Transverse colon (tissue), 4 donors: ENCODE data around the gene TMEM63B. TPM values are rescaled to one million over a fixed set of nuclear protein-coding genes. Genes with fewer than 3 reads are reported as not detected.
"Not testable (repeated sequence)": the region's sequence is repeated elsewhere in the genome, so short reads cannot be mapped to it uniquely, and the experiment has no call there.

Experiments used
- DNase-seq: peaks from one replicate; pipeline ENCODE4 v3.0.0-alpha.2; 2019
- H3K27ac ChIP-seq, 4 donors: fragments of 200-600 bp; sonication (generic); 2 replicates each; pipeline ENCODE4 v1.5.1; 2016 to 2018; ENCODE audit warnings: inconsistent platforms in 4 of 4
- H3K27me3 ChIP-seq: fragments of 200-600 bp; sonication (generic); 2 replicates; pipeline ENCODE4 v1.5.1; 2017; ENCODE audit warnings: inconsistent platforms
- H3K36me3 ChIP-seq, 4 donors: fragments of 200-600 bp; sonication (generic); 2 replicates each; pipeline ENCODE4 v1.5.1; 2017 to 2019; ENCODE audit warnings: inconsistent platforms in 4 of 4
- H3K4me1 ChIP-seq, 4 donors: fragments of 200-600 bp; sonication (generic); 2 replicates each; pipeline ENCODE4 v1.5.1; 2017 to 2020; ENCODE audit warnings: inconsistent platforms in 4 of 4
- H3K4me3 ChIP-seq, 4 donors: fragments of 200-600 bp; sonication (generic); 1 replicate in 1 of 4; 2 replicates in 3 of 4; pipeline versions ENCODE4 v1.5.1 to v1.6.1; 2017 to 2019; ENCODE audit warnings: inconsistent platforms in 4 of 4
- H3K9me3 ChIP-seq, 2 donors: fragments of 200-600 bp; sonication (generic); 2 replicates each; pipeline ENCODE4 v1.5.1; 2017 to 2019; ENCODE audit warnings: inconsistent platforms in 2 of 2
- CTCF ChIP-seq, 5 experiments: fragments of 200-600 bp in 3 of 5; fragments of 450-650 bp in 2 of 5; sonication (generic) in 3 of 5; IDR thresholded peaks; 1 replicate in 2 of 5; 2 replicates in 3 of 5; pipeline ENCODE4 v1.5.1; 2016 to 2017; ENCODE audit warnings: antibody characterized with exemption in 5 of 5, inconsistent platforms in 3 of 5, mild to moderate bottlenecking in 2 of 5, moderate library complexity in 1 of 5
- EP300 ChIP-seq: sonication (generic); formaldehyde crosslinking; IDR thresholded peaks from one replicate; pipeline ENCODE4 v1.6.1; 2017; ENCODE audit warnings: antibody characterized with exemption, low read depth
- POLR2A ChIP-seq: fragments of 450-650 bp; IDR thresholded peaks from one replicate; pipeline ENCODE4 v1.6.1; 2016; ENCODE audit warnings: antibody characterized with exemption, mild to moderate bottlenecking, moderate library complexity
- POLR2AphosphoS5 ChIP-seq, 3 donors: sonication (generic); formaldehyde crosslinking; IDR thresholded peaks; one replicate each; pipeline ENCODE4 v1.6.1; 2016; ENCODE audit warnings: antibody characterized with exemption in 3 of 3
- WGBS, 2 donors: methylation state at CpG; one replicate each; pipeline ENCODE4 v1.1.5; 2018; ENCODE audit warnings: low coverage in 1 of 2; 5-methylcytosine and 5-hydroxymethylcytosine counted together
- in situ Hi-C, 4 donors: fragments of 200-750 bp; cut with MboI; loops; one replicate each; pipeline versions ENCODE4 v1.15.0 to v1.15.1; 2017; ENCODE audit warnings: low sequenced_read_pairs in 3 of 4, low pct_ligation_motif_present in 1 of 4, low pct_unique_long_range_greater_than_20kb in 1 of 4
- intact Hi-C: fragments of 100-400 bp; cut with DNase I; formaldehyde crosslinking; loops from one replicate; pipeline ENCODE4 v1.15.1; 2023; ENCODE audit warnings: low total_unique reads
- total RNA-seq, 4 donors: library from RNA; depleted of rRNA; stranded (reverse); fragments of >200 nt; gene quantifications; one replicate each; pipeline ENCODE4 v1.1.0, GENCODE V29; 2016

TMEM63B gene
- total RNA-seq, 4 donors from 2014 or later: 35.0 to 258 (median 89.4) TPM

GRCh38 chr6:44192428-44193041 is 65.2 kb downstream of the TMEM63B start:
- intact Hi-C loops: no loop called here
- in situ Hi-C loops: no loop called here
- Histone ChIP-seq H3K27ac (no peak overlapping the region), H3K27me3 (no peaks in the 10 kb centered on the region), H3K4me1 (peaks cover 0 to 7% (median 3%) of the 10 kb centered on the region in 4 donors), H3K36me3 (no peaks in the 10 kb centered on the region), H3K4me3 (no peak overlapping the region), H3K9me3 (no peaks in the 10 kb centered on the region)
- TF ChIP-seq EP300 (no peak), POLR2A (no peak), POLR2AphosphoS5 (IDR thresholded peaks at IDR 0.05) (no peak), CTCF (IDR thresholded peaks at IDR 0.05) (no peak)
- no peak for DNase-seq
- 63 to 69% methylated on average over 10 of the region's 10 CpGs for WGBS, 2 donors

- H3K27ac ChIP-seq: no peak overlapping the region
- 75 to 89% methylated on average over 1 to 8 of the region's 8 CpGs for WGBS, 2 donors
- H3K4me1 ChIP-seq: peaks cover 0 to 7% (median 3%) of the 10 kb centered on the region in 4 donors
- intact Hi-C loops: no loop called here
- no peak overlapping the region for H3K4me3 ChIP-seq
- TF ChIP-seq POLR2AphosphoS5 (IDR thresholded peaks at IDR 0.05) (no peak), CTCF (IDR thresholded peaks at IDR 0.05) (no peak), EP300 (no peak), POLR2A (no peak)
- no peaks in the 10 kb centered on the region for H3K36me3 ChIP-seq
- no peaks in the 10 kb centered on the region for H3K27me3 ChIP-seq
- H3K9me3 ChIP-seq: no peaks in the 10 kb centered on the region
- no peak for DNase-seq
- in situ Hi-C loops: no loop called here
Observed at GRCh38 chr6:44193307-44193910, 66.1 kb downstream of the TMEM63B start.

GRCh38 chr6:44194326-44194725 is 67.0 kb downstream of the TMEM63B start:
- in situ Hi-C loops: no loop called here
- Histone ChIP-seq H3K36me3 (no peaks in the 10 kb centered on the region), H3K27ac (no peak overlapping the region), H3K4me3 (no peak overlapping the region), H3K27me3 (no peaks in the 10 kb centered on the region), H3K9me3 (no peaks in the 10 kb centered on the region), H3K4me1 (peaks cover 0 to 7% (median 3%) of the 10 kb centered on the region in 4 donors)
- 85 to 87% methylated on average over 3 to 5 of the region's 5 CpGs for WGBS, 2 donors
- no peak for TF ChIP-seq CTCF (IDR thresholded peaks at IDR 0.05)
- TF ChIP-seq POLR2AphosphoS5 (IDR thresholded peaks at IDR 0.05): no peak
- TF ChIP-seq EP300: no peak
- TF ChIP-seq POLR2A: no peak
- no peak for DNase-seq
- intact Hi-C loops: no loop called here

GRCh38 chr6:44196351-44196750 is 69.0 kb downstream of the TMEM63B start:
- DNase-seq, H3K27me3 ChIP-seq, intact Hi-C loops, H3K9me3 ChIP-seq, H3K4me3 ChIP-seq, H3K36me3 ChIP-seq, in situ Hi-C loops, H3K27ac ChIP-seq: not testable (repeated sequence)
- WGBS, 2 donors: 90% methylated on average over 11 of the region's 11 CpGs; no CpG with 5 or more reads in 1 of the 2 donors
- peaks cover 0 to 13% (median 8%) of the 10 kb centered on the region in 4 donors for H3K4me1 ChIP-seq
